Thyroid gland (tissue), 4 donors: Measurements from ENCODE around the gene RFTN2.

Experiments
- CTCF ChIP-seq, 6 experiments: fragments of 200-600 bp in 3 of 6; fragments of 450-650 bp in 3 of 6; sonication (generic) in 3 of 6; IDR thresholded peaks; one replicate each; pipeline ENCODE4 v1.5.1; 2016 to 2019; ENCODE audit warnings: antibody characterized with exemption in 6 of 6, mild to moderate bottlenecking in 2 of 6, inconsistent platforms in 1 of 6, moderate library complexity in 1 of 6
- POLR2A ChIP-seq, 2 donors: fragments of 450-650 bp; IDR thresholded peaks; one replicate each; pipeline ENCODE4 v1.6.1; 2017; ENCODE audit warnings: antibody characterized with exemption in 2 of 2, mild to moderate bottlenecking in 2 of 2, moderate library complexity in 1 of 2

- TF ChIP-seq CTCF (IDR thresholded peaks at IDR 0.05) (no peak), POLR2A (IDR thresholded peaks at IDR 0.05) (no peak)
Measured at GRCh38 chr2:197606180-197606579, 69.2 kb downstream of the RFTN2 start.
